ENCODE results near the gene LINGO1.
A peak's percentile ranks its signal among the peaks of the same experiment; 100 is the strongest.

LINGO1 gene

DNA sequence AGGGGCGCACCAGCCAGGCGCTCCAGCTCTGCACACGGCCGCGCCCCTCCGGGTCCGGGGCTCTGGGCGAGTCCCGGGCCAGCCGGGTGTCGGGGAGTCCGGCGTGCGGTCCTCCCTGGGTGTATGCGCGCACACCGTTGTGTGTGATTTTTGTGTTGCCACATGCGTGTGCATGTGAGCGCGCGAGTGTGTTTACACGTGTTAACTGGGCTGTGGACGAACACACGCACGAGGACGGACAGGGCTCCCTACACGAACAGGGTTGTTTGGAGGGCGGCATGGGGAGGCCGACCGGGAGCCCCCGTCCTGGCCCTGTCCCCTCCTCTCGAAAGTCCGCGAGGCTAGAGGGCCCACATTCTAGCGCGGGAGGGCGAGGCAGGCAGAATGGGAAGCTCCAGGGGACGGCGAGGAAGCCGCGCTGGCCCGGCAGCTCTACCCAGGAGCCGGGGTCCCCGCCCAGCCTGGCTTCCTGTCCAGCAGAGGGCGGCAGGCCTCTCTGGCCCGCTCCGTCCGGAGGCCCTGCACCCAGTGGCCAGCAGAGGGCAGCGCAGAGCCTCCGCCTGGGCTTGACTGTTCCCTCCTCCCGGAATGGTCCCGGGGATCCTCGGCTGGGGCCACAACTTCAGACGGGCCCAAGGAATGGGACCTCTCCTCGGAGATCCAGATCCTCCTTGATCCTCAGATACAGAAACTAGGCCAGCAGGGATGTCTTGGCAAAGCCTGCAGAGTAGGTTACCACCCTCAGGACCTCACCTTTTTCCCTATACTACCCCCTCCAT is 611 bp upstream of the LINGO1 start:
- peak; percentile 30 for DNase-seq (ENCODE audit: low read depth)

DNA sequence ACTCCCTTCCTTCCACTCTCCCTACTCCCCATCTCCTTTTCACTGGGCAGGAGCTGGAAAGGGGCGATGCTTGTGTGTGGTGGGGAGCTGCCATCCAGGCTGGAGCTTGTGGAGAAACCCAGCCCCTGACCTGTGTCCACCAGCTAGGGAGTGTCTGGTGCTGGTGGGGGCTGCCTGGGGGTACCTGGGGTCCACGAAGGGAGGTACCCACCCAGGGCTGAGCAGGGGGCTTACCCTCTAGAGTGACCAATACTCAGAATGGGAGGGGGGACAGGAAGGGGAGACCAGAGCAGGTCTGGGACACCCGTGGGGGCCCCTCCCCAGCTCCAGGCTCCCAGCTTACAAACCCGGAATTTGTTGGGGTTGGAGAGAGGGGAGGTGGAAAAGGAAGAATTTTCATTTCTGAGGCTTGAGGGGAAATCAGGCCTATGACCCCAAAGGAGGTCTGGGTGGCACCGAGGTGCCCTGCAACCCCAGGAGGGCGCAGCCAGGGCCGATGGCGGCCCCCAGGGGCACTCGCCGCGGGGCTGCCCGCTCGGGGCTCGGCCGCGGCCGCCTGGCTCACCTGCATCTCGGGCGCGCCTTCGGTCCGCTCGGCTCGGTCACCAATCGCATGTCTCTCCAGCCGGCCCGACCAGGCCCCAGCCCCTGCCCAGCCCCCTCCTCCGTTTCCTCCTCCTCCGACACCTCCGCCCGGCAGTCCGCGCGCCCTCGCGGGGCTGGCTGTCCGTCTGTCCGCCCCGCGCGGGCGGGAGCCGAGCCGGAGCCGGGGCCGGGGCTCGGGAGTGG is 773 bp downstream of the LINGO1 start:
- no peak for DNase-seq (ENCODE audit: low read depth)

DNA sequence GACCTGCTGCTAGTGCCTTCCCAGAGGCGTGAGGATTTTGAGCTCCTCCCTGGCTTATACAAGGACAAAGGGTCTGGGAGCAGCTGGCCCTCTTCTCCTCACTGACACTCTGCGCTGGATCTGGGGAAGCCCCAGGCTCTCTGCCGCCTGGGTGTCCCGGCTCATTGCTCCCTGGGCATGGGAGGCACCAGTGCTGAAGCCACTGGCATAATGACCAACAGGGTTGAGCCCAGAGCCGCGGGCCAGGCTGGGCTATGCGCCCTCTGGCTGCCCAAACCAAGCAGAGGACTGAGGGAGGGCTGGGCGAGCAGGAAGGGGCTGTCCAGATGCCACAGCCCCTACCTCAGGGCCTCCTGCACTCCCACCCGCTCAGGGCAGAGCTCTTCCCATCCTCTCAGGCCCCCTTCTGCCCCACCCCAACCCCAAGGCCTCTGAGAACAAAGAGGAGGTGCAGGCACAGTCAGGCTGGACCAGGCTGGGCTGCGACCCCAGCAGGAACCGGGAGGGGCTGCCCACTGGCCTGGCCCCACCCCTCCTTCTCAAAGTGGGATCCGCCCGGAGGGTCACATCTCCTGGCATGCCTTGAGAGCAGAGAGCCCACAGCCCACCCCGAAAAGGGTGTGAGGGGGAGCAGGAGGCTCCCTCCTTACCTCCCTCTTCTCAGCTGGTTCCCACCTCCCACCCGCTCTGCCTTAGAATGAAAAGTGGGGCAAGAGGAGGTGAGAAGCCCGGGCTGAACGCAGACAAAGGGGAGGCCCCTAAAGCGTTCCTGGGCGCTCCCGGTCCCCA is 1.6 kb downstream of the LINGO1 start:
- no peak for DNase-seq (ENCODE audit: low read depth)

DNA sequence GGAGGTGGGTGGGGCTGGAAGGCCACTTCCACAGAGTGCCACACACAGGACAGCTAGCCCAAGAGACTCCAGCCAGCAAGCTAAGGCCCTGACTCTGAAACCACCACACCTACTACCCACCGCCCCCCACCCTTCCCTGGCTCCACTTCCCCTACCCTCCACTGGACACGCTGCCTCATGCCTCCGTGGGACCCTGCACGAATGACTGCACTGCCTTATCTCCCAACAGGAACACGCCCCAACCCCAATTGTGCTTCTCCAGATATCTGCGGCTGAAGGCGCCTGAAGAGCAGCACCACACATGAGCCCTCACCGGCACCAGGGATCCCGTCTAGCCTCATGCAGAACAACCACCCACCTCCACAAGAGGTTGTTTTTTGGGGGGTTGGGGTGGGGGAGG is 2.7 kb downstream of the LINGO1 start:
- DNase-seq (ENCODE audit: low read depth) = no peak

DNA sequence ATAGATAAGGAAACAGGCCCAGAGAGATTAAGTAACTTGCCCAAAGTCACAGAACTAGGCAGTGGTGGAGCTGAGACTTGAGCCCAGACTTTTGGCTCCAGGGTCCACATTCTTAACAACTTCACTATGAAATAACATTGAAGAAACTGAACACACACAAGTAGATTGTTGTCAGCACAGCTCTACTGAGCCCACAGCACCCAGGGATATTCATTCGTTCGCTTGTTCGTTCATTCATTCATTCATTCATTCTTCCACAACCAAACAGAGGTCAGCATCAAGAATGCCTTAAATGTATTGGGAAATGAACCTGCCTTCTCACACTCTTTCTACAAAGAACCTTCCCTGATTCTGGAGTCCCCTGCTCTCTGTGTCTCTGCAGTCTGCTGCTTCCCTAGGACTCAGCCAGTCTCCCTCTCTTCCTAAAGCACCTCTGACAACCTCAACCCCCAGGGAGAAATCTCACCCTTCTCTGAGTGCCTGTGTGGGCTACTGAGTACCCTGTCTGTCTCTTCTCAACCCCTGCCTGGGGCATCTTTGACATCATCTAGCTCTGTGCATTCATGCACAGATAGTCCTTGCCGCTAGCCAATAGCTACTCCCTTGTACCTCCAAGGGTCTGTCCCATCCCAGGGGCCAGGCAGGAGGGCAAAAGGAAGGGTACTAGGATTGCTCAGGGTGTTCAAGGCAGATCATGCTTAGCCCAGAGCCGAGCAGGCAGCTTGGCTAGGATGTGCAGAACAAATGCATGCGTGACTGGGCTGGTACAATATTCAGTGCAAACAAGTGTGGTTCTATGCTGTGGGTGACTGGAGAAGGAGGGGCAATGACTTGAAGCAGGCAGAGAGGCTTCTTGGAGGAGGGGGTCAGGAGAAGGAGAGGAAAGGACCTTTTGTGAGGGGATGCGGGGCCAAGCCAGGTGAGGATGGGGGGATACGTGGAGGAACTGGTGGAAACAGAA is 3.4 kb downstream of the LINGO1 start:
- DNase-seq (ENCODE audit: low read depth) = no peak

DNA sequence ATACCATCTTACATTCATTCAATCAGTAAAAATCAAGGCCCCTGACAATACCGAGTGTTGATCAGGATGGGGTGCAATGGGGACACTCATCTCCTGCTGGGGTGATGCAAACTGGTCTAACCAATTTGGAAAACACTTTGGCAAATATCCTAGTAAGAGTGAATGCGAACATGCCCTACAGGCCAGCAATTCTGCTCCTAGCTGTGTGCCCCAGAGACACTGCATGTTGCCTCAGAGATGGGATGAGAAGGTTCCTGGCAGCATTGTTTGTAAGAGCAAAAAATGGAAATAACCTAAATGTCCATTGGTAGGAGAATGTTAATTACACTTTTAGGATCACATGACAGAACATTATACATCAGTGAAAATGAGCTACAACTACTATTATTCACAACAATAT is 4.7 kb downstream of the LINGO1 start:
- DNase-seq (ENCODE audit: low read depth) = no peak

DNA sequence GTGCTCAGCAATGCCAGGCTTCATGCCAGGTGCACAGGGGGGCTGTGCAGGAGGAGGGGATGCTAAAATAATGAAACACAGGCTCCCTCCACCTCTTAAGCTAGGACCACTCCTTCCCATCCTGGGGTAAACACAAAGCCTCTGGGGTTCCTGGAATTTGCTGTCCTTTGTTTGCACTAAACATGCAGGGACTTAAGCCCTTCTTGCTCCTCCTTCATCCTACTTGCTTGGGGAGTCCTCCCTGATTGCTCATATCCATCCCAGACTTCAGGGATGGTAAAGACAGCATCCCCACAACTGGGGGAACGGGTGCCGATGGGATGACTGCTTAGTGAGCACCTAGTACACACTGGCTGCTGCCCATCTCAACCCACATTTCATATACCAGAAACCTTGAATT is 5.1 kb downstream of the LINGO1 start:
- DNase-seq (ENCODE audit: low read depth) = no peak

DNA sequence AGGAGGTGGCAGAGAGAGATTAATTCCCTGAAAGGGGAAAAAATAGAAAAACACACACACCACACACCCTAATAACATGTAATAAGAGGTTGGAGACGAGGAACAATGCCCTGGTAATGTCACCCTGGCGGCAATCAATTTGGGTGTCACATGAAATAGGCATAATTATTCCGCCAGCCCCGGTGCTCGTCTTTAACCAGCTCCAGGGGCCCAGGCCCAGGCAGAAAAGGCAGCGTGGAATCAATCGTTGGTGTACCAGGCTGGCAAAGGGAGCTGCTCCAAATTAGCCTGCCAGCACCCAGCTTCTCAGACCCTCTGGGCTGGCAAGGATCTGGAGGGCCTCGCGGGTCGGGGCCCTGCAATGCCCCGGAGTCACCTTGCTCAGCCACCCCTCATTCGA is 5.6 kb downstream of the LINGO1 start:
- no peak for DNase-seq (ENCODE audit: low read depth)

DNA sequence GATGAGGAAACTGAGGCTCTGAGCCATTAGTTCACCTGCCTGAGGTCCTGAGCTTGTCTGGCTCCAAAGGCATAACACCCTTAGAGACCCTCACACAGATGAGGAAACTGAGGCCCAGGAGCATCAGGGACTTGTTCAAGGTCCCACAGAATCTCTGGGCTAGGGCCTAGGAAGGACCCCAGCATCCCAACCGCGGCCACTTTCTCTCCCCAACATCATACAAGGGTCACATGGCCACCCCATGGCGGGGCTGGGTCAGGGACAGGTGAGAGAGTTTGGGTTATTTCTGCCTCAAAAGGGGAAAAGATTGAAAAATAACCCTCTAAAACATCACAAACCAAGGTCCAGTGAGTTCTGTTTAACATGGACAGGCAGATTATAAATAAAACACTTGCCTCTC is 6.7 kb downstream of the LINGO1 start:
- DNase-seq (ENCODE audit: low read depth) = no peak

DNA sequence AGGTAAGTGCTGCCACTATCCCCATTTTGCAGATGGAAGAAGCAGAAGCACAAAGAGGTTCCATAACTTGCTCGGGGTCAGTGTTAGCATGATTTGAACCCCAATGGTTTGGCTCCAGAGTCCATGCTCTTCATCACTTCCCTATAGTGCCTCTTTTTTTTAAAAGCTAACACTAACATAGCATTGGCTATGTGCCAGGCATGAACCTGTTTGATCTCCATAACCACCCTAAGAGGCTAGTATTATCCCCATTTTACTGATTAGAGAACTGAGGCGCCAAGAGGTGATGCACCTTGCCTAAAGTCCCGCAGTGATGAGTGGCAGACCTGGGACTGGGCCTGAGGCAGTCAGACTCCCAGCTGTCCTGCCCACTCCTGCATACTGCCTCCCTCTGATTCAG is 7.3 kb downstream of the LINGO1 start:
- DNase-seq (ENCODE audit: low read depth) = no peak

DNA sequence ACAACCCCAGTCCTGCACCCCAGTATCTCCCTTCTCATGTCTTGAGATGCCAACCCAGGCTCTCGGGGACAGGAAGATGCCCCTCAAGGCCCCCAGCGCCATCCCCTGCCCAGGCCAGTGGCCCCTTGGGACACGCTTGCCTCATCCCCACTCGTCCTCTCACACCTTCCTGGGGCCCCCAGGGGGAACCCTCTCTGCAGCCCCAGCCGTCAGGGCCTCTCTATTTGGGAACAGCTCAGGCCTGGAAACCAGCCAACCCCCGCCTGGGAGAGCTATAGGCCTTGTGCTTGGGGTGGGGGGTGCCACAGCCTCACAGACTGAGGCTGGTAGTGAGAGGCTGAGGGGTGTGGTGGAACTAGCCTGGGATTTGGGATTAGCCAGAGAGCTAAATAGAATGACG is 7.8 kb downstream of the LINGO1 start:
- no peak for DNase-seq (ENCODE audit: low read depth)

DNA sequence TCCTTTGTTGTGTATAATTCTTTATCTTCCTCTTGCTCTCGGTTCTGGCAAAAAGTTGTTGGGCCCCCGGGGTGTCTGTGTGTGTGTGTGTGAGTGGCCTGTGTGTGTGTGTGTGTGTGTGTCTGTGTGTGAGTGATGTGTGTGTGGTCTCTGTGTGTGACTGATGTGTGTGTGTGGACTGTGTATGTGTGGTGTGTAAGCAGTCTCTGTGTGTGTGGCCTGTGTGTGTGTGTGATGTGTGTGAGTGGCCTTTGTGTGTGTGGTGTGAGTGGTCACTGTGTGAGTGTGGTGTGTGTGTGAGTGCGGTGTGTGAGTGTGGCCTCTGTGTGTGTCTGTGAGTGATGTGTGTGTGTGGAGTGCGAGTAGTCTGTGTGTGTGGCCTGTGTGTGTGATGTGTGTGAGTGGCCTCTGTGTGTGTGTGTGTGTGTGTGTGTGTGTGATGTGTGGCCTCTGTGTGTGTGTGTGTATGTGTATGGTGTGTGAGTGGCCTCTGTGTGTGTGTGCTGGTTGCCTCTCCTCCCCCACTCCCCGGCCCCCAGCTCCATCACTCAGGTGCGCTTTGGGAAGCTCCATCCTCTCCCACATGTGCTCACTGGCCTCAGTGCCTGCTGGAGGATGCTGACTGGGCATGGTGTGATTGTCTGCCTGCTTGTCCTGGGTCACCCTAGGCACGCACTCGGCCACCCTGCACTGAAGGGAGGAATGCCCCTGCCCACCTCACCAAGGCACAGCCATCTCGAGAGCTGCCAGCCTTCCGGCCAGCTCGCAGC is 8.8 kb downstream of the LINGO1 start:
- no peak for DNase-seq (ENCODE audit: low read depth)

DNA sequence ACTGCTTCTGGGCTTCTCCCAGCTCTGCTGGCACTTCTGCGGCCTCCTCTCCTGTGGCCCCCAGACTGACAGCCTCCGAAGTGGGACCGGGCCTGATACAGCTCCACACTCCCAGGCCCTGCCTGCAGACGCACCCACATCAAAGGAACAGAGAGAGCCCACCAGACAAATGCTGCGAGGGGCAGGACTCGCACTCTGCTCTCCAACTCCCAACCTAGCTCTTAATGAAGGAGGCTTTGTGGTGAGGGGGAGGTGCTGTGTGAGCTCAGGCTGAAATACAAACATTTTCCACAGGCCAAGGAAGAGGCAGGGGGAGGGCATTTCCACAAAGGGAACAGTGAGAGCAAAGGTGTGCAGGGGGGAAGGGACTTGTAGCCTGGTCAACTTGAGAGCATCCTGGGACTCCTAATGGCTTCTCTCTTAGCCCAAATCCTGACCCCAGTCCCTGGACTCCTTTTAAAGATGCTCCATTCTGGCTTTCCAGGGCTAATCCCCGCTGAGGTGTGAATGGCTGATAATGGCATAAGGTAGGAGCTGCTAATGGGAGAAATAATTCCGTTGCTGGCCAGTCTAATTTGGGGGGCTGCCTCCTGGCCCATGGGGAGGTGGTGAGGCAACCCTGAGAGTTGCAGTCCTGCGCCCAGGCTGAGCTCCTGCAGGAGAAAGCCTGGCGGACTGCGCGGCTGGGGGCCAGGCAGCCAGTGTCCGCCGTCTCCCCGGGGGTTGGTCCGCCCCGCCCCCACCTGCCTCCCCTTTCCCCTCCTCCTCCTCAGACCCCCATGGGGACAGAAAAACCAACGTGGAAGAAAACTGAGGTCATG is 9.6 kb downstream of the LINGO1 start:
- DNase-seq (ENCODE audit: low read depth) = no peak

DNA sequence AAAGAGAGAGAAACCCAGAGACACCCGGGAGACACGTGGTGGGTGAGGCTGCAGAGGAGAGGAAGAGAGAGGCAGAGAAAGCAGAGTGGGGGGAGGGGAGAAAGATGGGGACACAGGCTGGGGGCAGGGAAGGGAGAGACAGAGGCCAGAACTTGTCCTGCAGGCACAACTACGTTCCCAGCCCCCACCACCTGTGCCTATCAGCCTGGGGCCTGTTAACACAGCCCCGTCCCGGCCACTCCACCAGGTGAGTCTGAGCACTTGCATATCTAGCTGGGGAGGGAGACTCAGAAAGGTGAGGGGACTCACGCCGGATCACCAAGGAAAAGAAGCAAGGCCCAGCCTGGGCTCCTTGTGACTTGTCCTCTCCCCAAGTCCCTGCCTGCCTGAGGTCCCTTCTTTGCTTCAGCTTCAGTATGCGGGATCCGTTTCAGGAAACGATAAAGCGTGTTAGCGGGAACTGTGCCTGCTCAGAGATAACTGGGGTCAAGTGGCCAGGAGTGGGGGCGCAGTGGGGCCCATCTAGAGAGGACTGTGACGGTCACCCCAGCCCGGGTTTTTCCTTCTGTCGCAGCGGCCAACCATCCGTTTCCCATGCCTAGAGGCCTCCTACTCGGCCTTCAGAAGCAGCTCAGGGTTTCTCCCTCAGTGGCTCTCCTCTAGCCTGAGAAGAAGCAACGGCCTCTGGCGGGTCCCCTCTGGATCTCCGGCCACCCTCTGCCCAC is 10.3 kb downstream of the LINGO1 start:
- no peak for DNase-seq (ENCODE audit: low read depth)

DNA sequence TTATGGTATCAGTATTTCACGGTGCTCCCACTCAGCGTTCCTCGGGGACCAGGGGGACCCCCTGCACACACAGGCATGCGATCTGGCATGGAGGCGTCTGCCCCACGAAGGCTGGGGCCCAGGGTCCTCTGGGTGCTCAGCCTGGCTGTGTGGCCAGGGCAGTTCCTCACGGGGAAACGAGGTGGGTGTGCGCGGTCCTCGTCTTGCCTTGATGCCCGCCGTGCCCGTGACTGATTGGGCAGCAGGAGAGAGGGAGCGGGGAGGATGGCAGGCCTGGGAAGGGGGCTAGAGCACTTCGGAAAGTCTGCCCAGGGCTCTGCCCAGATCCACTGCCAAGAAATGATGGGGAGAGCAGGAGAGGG is 10.9 kb downstream of the LINGO1 start:
- DNase-seq (ENCODE audit: low read depth) = no peak

DNA sequence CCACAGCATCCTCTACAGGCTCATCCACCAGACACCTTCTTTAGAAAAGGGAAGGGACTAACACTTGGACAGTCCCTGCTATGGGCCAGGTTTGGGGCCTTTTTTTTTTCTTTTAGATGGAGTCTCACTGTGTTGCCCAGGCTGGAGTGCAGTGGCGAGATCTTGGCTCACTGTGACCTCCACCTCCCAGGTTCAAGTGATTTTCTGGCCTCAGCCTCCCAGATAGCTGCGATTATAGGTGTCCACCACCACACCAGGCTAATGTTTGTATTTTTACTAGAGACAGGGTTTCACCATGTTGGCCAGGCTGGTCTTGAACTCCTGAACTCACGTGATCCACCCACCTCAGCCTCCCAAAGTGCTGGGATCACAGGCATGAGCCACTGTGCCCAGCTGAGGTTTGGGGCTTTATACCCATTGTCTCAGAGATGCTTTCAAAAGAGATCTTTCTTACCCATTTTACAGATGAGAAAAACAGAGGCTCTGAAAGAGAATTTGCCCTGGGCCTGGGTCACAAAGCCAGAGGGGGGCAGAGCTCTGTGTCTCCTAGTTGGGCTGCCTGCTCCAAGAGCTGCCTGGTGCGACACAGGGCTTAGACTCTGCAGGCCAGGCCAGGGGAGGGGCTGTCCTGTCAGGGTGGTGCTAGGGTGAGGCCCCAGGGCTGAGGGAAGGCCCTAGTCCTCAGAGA is 11.6 kb downstream of the LINGO1 start:
- no peak for DNase-seq (ENCODE audit: low read depth)

DNA sequence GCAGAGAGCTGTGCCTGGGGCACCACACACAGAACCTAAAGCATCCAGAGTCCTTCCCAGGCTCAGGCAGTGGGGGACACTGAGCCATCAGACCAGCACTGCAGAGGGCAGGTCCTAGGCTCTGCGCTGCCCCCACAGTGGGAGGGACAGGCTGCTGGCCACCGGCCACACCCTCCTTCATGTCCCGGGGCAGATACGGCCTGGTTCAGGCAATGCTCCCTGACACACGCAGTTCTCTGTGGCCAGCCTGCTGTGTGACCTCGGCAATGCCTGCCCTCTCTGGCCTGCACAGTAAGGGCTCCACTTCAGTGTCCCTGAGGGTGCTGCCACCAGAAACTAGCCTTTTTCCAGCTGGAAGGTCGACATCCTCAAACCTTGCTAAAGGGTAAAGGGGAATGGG is 12.4 kb downstream of the LINGO1 start:
- DNase-seq (ENCODE audit: low read depth) = no peak

DNA sequence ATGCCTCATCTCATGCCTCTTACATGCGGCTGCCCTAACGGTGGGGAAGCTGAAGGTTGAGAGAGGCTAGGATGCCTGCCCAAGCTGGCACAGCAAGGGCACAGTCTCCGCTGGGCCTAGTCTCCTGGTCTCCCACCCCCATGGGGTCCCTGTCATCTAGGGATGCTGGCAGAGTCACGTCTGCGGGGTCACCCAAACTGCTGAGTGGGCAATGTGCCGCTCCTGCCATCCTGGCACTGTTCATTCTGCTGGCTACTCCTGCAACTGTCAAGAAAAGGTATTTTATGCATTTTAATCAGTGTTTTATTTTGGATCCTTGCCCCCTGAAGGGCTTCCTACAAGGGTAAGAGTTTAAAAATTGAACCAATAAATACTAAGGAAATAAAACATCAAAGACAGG is 12.8 kb downstream of the LINGO1 start:
- no peak for DNase-seq (ENCODE audit: low read depth)
